Brain microvascular endothelial cell (primary cell): ENCODE data around the gene HECTD4.

Experiments used
- DNase-seq: peaks from one replicate; pipeline ENCODE4 v3.0.0-alpha.2; 2020
- H3K27ac ChIP-seq: fragments of 250-450 bp; sonication (Bioruptor Pico); 2 replicates; pipeline ENCODE4 v1.5.1; 2020; ENCODE audit warnings: mild to moderate bottlenecking, moderate library complexity
- H3K27me3 ChIP-seq: fragments of 250-450 bp; sonication (Bioruptor Pico); replicated peaks from 2 replicates; pipeline ENCODE4 v1.5.1; 2020; ENCODE audit warnings: mild to moderate bottlenecking
- H3K36me3 ChIP-seq: fragments of 250-450 bp; sonication (Bioruptor Pico); replicated peaks from 2 replicates; pipeline ENCODE4 v1.5.1; 2020; ENCODE audit warnings: mild to moderate bottlenecking
- H3K4me3 ChIP-seq: 2 replicates; pipeline ENCODE4 v1.5.1; 2011; ENCODE audit warnings: low read depth, mild to moderate bottlenecking, control low read depth, low read length, moderate library complexity
- CTCF ChIP-seq: IDR thresholded peaks from 2 replicates; pipeline ENCODE4 v1.5.1; 2011; ENCODE audit warnings: low read depth, mild to moderate bottlenecking, moderate library complexity, low read length, control low read depth, inconsistent platforms; ENCODE audit errors: missing control alignments
- in situ Hi-C: cut with HindIII; loops from 2 replicates; pipeline ENCODE4 v1.10.0; 2017; ENCODE audit warnings: low sequenced_read_pairs, low pct_ligation_motif_present

The HECTD4 gene

DNA sequence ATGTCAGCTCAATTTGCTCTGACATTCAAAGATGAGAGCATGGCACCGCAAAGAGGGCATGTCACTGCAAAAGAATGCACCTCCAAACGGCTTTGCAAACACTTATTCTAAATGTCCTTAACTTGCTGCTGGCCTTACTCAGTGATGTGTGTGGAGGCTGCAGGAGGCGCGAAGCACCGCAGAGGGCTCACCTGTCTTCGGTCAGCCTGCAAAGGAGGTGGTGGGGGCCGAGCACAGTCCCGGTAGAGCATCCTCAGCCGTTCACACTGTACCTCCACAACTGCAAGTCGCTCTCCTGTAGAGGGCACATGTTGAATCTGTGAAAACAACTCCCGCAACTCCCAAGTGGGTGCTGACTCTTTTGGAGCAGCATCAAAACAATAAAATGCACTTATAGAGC, 163.0 kb downstream of the HECTD4 start:
- peaks cover 8% of the 10 kb centered on the region for H3K36me3 ChIP-seq
- no peak for TF ChIP-seq CTCF
- H3K27ac ChIP-seq: no peak overlapping the region
- in situ Hi-C loops: no loop called here
- DNase-seq: peak; percentile 4
- no peak overlapping the region for H3K4me3 ChIP-seq
- no peaks in the 10 kb centered on the region for H3K27me3 ChIP-seq

GRCh38 chr12:112218150-112218549, 164.1 kb downstream of the HECTD4 start:
- in situ Hi-C loops: no loop called here
- peaks cover 8% of the 10 kb centered on the region for H3K36me3 ChIP-seq
- DNase-seq: no peak
- H3K4me3 ChIP-seq: no peak overlapping the region
- no peak overlapping the region for H3K27ac ChIP-seq
- H3K27me3 ChIP-seq: no peaks in the 10 kb centered on the region
- TF ChIP-seq CTCF: no peak

- Histone ChIP-seq H3K4me3 (no peak overlapping the region), H3K27ac (no peak overlapping the region), H3K36me3 (peaks cover 8% of the 10 kb centered on the region), H3K27me3 (no peaks in the 10 kb centered on the region)
- no peak for TF ChIP-seq CTCF
- in situ Hi-C loops: no loop called here
- DNase-seq: no peak
Observed at GRCh38 chr12:112217647-112218046, 164.6 kb downstream of the HECTD4 start.

DNA sequence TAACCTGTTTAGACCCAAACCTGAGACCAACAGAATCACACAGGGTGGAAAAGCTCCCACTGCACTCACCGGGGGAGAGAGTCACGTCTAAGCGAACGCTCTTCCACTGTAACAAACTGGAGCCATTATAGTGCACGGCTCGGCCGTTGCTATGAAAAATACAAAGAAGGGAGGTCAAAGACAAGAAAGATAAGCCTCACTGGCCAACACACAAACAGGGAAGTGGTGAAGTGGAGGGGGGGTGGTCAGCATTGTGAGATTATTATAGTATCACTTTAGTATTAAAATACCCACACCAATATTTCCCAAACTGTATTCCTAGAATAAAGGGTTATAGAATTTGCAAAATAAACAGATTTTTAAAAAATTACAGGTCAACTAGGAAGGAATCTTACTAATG, 166.0 kb downstream of the HECTD4 start:
- H3K4me3 ChIP-seq: no peak overlapping the region
- H3K27me3 ChIP-seq: no peaks in the 10 kb centered on the region
- in situ Hi-C loops: no loop called here
- DNase-seq: no peak
- no peak overlapping the region for H3K27ac ChIP-seq
- peaks cover 19% of the 10 kb centered on the region for H3K36me3 ChIP-seq
- TF ChIP-seq CTCF: no peak

DNA sequence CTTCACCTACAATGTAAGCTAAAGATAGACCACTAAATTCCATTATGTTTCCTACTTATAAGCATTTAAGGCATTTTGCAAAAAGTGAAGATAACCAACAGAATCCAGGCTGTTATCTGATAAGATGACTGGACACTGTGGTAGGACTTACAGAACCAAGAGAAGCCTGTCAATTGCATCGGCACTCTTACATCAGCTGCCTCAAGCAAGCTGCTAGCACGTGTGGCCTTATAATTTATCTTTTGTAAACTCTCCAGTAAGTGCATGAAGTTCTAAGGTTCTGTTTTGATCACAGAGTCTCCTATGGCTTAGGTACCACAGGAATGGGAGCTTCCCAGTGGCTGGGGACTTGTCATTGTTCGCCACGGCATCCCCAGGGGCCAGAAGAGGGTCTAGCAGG, 168.2 kb downstream of the HECTD4 start:
- in situ Hi-C loops: no loop called here
- DNase-seq: no peak
- Histone ChIP-seq H3K36me3 (peaks cover 36% of the 10 kb centered on the region), H3K27ac (no peak overlapping the region), H3K4me3 (no peak overlapping the region), H3K27me3 (no peaks in the 10 kb centered on the region)
- no peak for TF ChIP-seq CTCF

DNA sequence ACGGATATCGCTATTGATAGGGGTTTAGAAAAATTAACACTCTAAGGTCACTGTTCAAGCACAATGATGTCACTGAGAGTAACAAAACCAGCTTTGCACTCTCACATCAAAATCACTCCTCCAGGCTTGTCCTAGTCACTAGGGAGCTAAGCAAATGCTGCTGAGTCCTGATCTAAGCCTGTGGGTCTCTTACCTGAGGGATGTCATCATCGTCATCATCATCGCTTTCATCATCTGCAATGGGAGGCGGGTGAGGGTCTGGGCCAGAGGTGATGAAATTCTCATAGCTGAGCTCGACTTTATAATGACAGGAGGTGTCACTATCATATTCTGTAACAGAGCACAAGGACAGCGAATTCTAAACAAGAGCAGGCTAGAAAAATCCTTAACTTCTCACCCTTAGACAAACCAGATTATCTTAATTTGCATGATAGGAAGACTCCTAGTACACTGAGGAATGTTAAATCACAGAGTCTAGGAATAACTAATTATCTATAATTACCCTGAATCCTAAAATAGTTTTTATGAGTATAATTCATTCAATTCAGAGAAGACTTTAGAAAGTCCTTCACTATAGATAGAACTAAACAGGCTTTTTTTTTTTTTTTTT, 173.8 kb downstream of the HECTD4 start:
- Histone ChIP-seq H3K27me3 (no peaks in the 10 kb centered on the region), H3K4me3 (no peak overlapping the region), H3K36me3 (peaks cover 49% of the 10 kb centered on the region), H3K27ac (no peak overlapping the region)
- no peak for TF ChIP-seq CTCF
- in situ Hi-C loops: no loop called here
- DNase-seq: no peak
